Activated CD4-positive, alpha-beta T cell treated with anti-CD3 and anti-CD28 coated beads, Interleukin-2, amount 10 ng/mL, durations not matched to agents 24 days and 14 days (primary cell): ENCODE results near the gene HSPG2. TPM values are rescaled to one million over a fixed set of nuclear protein-coding genes. Genes with fewer than 3 reads are reported as not detected.

Experiments
- DNase-seq: peaks from one replicate; pipeline ENCODE4 v3.0.0; 2022
- H3K27ac Mint-ChIP-seq: one replicate; pipeline ENCODE4 v1.8.0; 2022; ENCODE audit warnings: mild to moderate bottlenecking, mixed read lengths
- H3K27me3 Mint-ChIP-seq: one replicate; pipeline ENCODE4 v1.8.0; 2022; ENCODE audit warnings: mixed read lengths
- H3K36me3 Mint-ChIP-seq: one replicate; pipeline ENCODE4 v1.8.0; 2022; ENCODE audit warnings: low read depth, mild to moderate bottlenecking, mixed read lengths
- H3K4me1 Mint-ChIP-seq: one replicate; pipeline ENCODE4 v1.8.0; 2021; ENCODE audit warnings: mixed read lengths
- H3K4me3 Mint-ChIP-seq: one replicate; pipeline ENCODE4 v1.8.0; 2022; ENCODE audit warnings: mild to moderate bottlenecking, moderate library complexity, mixed read lengths
- H3K9me3 Mint-ChIP-seq: one replicate; pipeline ENCODE4 v1.8.0; 2021; ENCODE audit warnings: mixed read lengths
- intact Hi-C: fragments of 100-400 bp; cut with micrococcal nuclease; formaldehyde crosslinking; loops from one replicate; pipeline ENCODE4 v1.15.1; 2023
- total RNA-seq: library from RNA; stranded (reverse); gene quantifications from 2 replicates; pipeline ENCODE4 v1.2.3, GENCODE V29; 2022

HSPG2 gene
- total RNA-seq, 1 donor from 2014 or later, result 6.2 TPM

DNA sequence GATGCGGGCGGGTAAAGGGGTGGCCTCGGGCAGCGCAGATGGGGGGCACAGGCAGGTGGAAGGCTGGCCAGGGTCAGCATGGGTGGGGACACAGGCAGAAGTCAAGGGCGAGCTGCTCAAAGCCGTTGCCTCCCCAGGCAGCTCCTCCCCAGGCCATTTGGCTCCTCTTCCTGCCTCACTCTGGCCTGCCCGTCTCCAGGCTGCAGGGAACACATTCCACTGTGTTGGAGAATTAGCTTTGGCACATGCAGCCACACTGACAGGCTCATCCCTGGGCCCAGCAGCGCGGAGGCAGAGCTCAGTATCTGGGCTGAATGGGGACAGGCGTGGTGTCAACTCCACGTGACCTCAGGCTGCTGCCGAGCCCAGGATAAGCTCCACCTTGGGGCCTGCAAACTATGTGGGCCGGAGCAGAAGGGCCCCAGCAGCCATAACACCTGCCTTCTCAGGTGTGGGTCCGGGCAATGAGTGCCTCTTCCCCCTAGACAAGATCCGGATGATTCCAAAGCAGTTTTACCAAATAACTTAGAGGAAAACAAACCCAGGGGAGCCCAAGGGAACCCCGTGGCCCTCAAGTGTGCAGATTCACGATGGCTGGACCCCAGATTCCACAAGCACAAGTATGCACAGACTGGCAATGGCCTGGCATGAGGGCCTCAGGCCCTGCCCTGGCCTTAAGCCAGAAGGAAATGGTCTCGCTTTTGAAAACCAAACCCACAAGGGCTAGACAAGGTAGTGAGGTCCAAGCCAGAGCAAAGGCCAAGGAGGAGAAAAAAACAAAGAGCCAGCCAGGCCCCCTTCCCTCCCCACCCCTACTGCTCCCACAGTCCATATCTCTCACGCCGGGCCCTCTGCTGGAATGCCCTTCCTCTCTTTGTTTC lies 40.2 kb downstream of the HSPG2 start:
- Mint-ChIP-seq H3K36me3 (no peaks in the 10 kb centered on the region), H3K4me3 (no peak overlapping the region), H3K4me1 (no peaks in the 10 kb centered on the region), H3K27me3 (no peaks in the 10 kb centered on the region), H3K9me3 (no peaks in the 10 kb centered on the region), H3K27ac (no peak overlapping the region)
- intact Hi-C loops, result no loop called here
- DNase-seq, result no peak

DNA sequence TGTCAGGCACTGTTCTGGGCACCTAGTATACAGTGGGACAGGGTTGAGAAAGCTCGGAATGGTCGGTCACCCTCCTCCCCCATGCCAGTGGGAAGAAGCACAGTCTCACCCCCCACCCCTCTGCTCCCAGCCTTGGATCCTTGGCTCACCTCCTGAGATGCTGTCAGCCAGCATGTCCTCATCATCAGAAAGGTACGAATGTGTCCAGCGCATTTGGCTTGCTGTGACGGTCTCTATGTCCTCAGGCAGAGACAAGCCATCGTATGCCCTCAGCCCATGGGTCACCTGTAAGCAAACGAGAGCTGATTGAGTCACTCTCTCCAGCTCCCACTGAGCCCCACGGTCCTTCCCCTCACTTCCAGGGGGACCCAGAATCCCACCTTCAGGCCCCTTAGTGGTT lies 41.1 kb downstream of the HSPG2 start:
- no peaks in the 10 kb centered on the region for H3K4me1 Mint-ChIP-seq
- intact Hi-C loops, result no loop called here

DNA sequence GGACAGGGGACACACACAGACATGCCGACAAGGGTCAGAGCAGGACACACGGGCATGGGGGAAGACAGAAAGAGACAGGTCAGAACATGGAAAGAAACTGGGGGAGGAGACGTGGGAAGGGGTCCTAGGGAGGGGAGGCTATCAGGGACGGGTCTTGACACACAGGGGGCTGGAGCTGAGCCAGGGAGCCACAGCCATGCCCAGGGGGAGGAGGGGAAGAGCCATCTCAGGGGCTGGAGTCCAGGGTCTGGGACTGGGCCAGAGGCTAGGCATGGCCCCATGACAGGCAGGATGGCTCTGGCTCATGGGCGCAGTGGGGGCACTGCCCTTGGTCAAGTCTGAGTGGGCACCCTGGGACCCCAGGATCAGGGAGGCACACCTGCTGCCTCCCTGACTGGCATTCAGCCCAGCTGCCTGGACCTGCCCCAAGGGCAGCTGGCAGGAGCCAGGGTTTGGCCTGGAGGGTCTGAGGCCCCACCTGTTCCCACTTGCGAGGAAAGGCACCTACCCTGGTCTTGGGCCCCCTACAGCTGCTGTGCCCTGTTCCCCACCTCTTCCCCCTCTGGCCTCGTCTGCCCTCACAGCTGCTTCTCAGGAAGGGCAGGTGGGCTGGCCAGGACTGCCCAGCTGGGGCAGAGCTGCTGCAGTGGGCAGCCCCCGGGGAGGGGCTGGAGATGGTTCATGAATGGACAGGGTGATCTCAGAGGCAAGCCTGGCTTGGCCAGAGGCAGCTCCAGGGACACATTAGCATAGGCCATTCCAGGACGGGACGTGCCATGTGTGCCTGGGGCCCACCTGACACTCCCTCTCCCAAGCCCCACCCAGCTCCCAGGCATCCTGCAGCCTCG lies 42.9 kb downstream of the HSPG2 start:
- DNase-seq, result no peak
- Mint-ChIP-seq H3K4me1 (no peaks in the 10 kb centered on the region), H3K27ac (no peak overlapping the region)

More for the DNA sequence above, 41.1 kb downstream of the HSPG2 start:
- no peaks in the 10 kb centered on the region for H3K36me3 Mint-ChIP-seq
- no peak overlapping the region for H3K27ac Mint-ChIP-seq
- no peak for DNase-seq
- H3K4me3 Mint-ChIP-seq, result no peak overlapping the region
- no peaks in the 10 kb centered on the region for H3K9me3 Mint-ChIP-seq
- no peaks in the 10 kb centered on the region for H3K27me3 Mint-ChIP-seq

DNA sequence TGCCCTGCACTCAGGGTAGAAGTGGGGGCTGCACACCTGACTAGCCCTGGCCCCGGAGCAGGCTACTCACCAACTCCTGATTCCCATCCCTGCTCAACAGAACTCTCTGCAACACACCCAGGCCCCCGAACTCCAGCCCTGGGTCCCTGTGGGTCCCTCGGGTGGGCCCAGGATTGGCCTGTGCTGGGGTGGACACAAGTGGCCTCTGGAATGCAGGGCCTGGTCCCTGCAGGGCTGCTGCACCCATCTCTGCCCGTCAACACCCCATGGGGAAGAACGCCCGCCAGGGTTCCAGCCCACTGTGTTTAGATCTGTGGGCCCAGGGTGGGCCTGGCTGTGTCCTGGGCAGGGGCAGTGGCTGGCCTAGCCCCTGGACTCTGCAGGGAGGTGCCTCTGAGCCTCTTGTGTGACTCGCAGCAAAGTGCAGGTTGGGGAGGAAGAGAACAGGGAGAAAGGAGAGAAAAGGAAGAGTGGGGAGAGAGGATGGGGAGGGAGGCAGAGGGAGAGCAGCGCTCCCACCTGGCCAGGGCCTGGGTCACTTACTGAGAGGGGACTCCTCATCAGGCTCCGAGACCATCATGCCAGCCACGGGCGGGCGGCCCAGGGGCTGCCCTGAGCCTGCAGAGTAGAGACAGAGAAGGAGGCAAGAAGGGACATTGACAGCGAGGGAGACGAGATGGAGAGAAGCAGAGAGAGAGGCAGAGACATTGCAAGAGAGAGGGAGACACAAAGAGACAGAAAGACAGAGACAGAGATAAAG lies 43.9 kb downstream of the HSPG2 start:
- no peaks in the 10 kb centered on the region for H3K27me3 Mint-ChIP-seq
- intact Hi-C loops, result no loop called here
- H3K4me3 Mint-ChIP-seq, result no peak overlapping the region
- H3K9me3 Mint-ChIP-seq, result no peaks in the 10 kb centered on the region
- H3K36me3 Mint-ChIP-seq, result no peaks in the 10 kb centered on the region
- no peak overlapping the region for H3K27ac Mint-ChIP-seq
- DNase-seq, result no peak
- H3K4me1 Mint-ChIP-seq, result no peaks in the 10 kb centered on the region

More for the DNA sequence above, 42.9 kb downstream of the HSPG2 start:
- intact Hi-C loops, result no loop called here
- Mint-ChIP-seq H3K9me3 (no peaks in the 10 kb centered on the region), H3K4me3 (no peak overlapping the region), H3K27me3 (no peaks in the 10 kb centered on the region), H3K36me3 (no peaks in the 10 kb centered on the region)

DNA sequence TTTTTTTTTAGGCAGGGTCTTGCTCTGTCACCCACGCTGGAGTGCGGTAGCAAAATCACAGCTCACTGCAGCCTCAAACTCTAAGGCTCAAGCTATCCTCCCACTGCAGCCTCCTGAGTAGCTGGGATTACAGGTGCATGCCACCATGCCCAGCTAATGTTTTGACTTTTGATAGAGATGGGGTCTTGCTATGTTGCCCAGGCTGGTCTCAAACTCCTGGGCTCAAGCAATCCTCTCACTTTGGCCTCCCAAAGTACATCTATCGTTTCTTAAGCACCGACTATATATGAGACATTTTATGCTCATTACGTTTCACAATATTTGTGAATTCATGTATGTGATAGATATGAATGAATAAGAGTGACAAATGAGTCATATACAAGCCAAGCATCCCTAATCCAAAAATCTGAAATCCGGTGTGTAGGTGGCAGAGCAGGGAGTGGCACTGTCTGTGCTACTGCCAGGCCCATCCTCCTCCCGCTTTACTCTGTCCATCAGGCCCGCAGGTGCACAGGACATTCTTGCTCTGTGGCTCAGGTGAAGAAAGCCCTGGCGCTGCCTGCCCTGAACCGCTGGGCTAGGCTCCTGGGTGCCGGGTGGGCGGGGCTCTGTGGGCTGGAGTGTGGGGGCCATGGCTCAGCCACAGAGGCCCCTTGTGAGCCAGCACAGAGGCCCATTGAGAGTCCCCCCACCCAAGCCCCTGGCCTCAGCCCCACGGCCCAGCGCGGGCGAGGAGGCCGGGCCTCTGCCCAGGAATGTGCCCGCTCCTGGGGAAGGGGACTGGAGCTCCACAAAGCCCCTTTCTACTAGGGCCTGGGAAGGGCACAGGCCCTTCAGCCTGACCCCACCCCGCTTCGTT lies 45.3 kb downstream of the HSPG2 start:
- Mint-ChIP-seq H3K4me1 (no peaks in the 10 kb centered on the region), H3K27ac (no peak overlapping the region), H3K9me3 (no peaks in the 10 kb centered on the region), H3K27me3 (no peaks in the 10 kb centered on the region), H3K4me3 (no peak overlapping the region), H3K36me3 (no peaks in the 10 kb centered on the region)
- intact Hi-C loops, result no loop called here
- no peak for DNase-seq

DNA sequence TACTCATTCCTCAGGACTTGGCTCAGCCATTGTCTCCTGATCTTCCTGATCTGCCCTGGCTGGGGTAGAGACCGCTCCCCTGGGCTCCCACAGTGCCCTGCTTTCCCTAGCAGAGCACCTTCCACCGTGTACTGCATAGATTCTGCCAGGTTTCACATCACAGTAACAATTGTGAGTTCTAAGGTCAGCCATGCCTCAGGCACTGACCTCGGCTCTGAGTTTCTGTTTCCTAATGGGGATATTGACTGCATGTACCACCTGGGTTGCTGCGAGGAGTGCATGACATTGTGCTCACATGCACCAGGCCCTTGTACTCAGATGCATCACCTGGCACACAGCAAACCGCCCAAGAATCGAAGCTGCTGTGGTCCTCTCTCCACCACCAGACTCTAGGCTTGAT lies 46.0 kb downstream of the HSPG2 start:
- Mint-ChIP-seq H3K4me1 (no peaks in the 10 kb centered on the region), H3K27me3 (no peaks in the 10 kb centered on the region), H3K4me3 (no peak overlapping the region), H3K36me3 (no peaks in the 10 kb centered on the region), H3K27ac (no peak overlapping the region), H3K9me3 (no peaks in the 10 kb centered on the region)
- intact Hi-C loops, result no loop called here
- DNase-seq, result no peak

DNA sequence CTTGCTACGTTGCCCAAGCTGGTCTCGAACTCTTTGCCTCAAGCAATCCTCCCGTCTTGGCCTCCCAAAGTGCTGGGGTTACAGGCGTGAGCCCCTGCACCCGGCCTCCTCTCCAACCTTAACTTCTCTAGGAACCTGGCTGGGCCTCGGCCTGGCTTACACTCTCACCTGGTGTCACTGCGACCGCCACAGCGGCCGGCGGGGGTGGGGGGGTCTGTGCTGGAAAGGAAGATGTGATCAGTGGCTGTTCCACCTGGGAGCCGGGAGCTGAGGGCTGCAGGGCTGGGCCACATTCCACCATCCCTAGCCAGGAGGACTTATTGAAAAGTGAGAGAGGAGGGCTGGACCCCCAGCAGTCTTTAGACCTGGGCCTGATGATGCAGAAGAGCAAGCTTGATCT lies 48.6 kb downstream of the HSPG2 start:
- H3K9me3 Mint-ChIP-seq, result no peaks in the 10 kb centered on the region
- DNase-seq, result no peak
- no peak overlapping the region for H3K27ac Mint-ChIP-seq
- intact Hi-C loops, result no loop called here
- no peaks in the 10 kb centered on the region for H3K27me3 Mint-ChIP-seq
- no peaks in the 10 kb centered on the region for H3K36me3 Mint-ChIP-seq
- no peaks in the 10 kb centered on the region for H3K4me1 Mint-ChIP-seq
- H3K4me3 Mint-ChIP-seq, result no peak overlapping the region

DNA sequence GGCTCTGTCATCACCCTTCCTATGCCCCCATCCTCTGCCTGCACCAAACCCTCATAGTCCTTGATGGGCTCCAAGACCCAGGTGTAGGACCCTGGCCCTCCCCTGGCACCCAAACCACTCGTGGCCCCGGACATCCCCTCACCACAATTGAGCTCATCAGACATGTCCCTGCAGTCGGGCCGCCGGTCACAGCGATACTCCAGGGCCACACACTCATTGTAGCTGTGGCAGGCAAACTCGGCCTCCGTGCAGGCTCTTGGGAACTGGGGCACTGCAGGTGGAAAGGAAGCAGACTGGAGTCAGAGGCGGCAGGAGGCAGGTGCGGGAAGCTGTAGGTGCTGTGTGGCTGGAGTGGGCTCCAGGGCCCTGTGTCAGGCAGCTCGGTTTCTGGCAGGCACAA lies 49.3 kb downstream of the HSPG2 start:
- Mint-ChIP-seq H3K4me1 (no peaks in the 10 kb centered on the region), H3K27ac (no peak overlapping the region), H3K27me3 (no peaks in the 10 kb centered on the region), H3K9me3 (no peaks in the 10 kb centered on the region), H3K36me3 (no peaks in the 10 kb centered on the region), H3K4me3 (no peak overlapping the region)
- intact Hi-C loops, result no loop called here
- DNase-seq, result no peak

DNA sequence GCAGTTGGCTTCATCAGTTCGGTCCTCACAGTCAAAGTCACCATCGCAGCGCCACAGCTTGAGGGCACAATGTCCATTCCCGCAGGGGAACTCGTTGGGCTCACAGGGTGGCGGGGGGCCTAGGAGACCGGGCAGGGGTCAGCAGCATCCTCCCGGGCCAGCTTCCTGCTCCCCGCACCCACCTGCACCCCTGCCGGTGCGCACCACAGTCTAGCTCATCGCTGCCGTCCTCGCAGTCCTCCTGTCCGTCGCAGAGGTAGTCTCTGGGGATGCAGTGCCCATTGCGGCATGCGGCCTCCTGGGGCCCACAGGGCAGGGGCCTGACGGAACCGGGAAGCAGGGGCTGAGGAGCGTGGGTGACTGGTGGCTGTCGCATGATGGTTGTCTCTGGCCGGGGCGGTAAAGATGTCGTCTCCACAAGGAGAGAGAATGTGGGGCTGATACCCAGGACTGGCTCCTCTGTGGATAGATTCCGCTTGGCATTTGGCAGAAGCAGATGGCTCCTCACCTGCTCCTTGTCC lies 49.8 kb downstream of the HSPG2 start:
- H3K9me3 Mint-ChIP-seq, result no peaks in the 10 kb centered on the region
- no peak overlapping the region for H3K4me3 Mint-ChIP-seq
- no peaks in the 10 kb centered on the region for H3K4me1 Mint-ChIP-seq
- H3K27me3 Mint-ChIP-seq, result no peaks in the 10 kb centered on the region
- intact Hi-C loops, result no loop called here
- H3K36me3 Mint-ChIP-seq, result no peaks in the 10 kb centered on the region
- H3K27ac Mint-ChIP-seq, result no peak overlapping the region
- DNase-seq, result no peak

DNA sequence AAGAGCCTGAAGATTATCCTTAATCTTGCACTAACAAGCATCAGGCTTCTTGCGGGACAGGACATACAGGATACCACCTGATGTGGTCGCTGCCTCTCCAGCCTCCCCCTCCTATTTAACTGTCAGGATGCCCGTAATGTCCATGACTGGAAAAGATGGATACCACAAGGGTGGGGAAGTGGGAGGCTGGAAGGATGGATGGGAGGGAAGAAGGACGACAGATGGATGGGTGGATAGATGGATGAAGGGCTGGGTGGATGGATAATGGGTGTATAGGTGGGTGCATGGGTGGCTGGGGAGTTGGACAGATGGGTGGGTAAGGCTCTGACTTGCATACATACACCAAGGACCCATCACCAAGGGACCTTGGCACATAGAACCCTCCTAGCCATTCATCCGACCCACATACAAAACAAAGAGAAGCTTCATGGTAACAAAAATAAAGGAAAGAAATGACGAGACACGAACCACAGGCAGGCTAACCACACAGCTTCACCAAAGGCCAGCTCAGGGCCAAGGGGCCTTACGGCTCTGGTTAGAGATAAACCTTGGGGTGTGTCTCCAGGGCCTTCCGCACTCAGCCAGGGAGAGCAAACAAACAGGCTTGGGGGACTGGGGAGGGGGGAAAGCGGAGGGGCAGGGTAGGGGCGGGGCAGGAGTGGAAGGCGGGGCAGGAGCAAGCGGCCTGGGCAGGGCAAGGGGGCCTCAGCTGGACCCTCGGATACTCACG lies 50.5 kb downstream of the HSPG2 start:
- DNase-seq, result no peak
- H3K4me1 Mint-ChIP-seq, result no peaks in the 10 kb centered on the region
- no peaks in the 10 kb centered on the region for H3K27me3 Mint-ChIP-seq
- no peaks in the 10 kb centered on the region for H3K36me3 Mint-ChIP-seq
- no peaks in the 10 kb centered on the region for H3K9me3 Mint-ChIP-seq
- intact Hi-C loops, result no loop called here
- no peak overlapping the region for H3K27ac Mint-ChIP-seq
- no peak overlapping the region for H3K4me3 Mint-ChIP-seq

DNA sequence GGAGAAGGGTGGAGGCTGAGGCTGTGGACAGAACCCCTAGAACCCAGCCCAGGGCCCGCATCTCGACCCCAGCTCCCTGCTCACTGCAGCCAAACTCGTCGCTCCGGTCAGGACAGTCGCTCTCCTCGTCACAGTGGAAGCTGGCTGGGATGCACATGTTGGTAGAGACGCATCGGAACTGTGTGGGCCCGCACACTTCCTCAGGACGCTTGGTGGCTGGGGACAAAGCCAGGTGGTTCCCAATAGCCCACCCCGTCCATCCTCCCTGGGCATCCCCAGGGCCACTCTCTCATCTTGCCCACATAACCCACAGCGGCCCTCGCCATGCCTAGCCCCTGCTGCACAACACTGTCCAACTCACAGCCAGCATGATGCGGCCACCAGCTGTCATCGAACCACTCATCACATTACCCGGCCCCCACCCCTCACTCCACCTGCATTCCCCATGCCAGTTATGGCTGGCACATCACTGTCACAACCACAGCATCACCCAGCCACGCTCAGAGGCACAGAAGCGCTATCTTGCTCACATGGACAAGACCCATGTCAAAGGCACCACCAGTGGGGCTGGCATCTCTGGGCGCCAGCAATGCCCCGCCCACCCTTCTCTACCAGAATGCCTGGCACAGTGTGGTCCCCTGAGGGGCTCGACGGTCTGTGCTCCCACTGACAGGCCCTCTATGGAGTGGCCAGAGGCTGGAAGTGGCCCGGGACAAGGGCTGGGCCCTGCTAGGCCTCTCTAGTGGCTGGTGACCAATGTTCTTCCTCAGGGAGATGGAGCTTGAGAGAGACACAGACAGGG lies 51.7 kb downstream of the HSPG2 start:
- Mint-ChIP-seq H3K4me1 (no peaks in the 10 kb centered on the region), H3K9me3 (no peaks in the 10 kb centered on the region), H3K36me3 (no peaks in the 10 kb centered on the region), H3K4me3 (no peak overlapping the region), H3K27ac (no peak overlapping the region), H3K27me3 (no peaks in the 10 kb centered on the region)
- no peak for DNase-seq
- intact Hi-C loops, result no loop called here
